ENCODE data around the gene SDK2.

Gene SDK2

DNA sequence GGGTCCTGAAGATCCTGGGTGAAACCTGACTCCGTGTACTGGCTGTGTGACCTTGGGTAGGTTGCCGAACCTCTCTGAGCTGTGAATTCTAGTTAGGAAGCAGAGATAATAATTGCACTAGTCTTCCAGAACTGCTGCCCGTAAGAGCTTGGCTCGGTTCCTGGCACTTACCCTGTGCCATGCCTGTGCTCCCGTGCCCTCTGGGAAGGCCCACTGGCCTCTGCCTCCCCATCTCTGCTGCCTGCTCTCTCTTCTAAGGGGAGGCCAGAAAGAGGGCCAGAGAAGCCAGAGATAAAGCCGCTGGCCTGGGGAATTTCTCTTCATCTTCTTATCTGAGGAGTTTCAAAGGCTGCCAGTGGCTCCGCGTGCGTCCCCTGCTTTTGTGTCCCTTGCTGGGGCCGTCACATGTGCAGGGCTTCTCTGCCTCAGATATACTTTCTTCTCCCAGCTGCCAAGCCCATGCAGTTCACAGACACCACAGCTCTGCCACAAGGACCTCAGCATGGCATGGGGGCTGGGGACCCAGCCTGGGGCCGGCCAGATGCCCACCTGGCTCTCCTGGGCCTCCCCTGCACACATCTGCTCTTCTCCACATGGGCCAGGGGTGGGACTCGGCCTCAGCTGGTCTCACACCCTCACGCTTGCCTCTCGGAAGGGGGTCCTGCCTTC, 145.2 kb downstream of the SDK2 start:
- DNase-seq = no peak

GRCh38 chr17:73498176-73498575, 146.1 kb downstream of the SDK2 start:
- DNase-seq = no peak

GRCh38 chr17:73497721-73498120, 146.5 kb downstream of the SDK2 start:
- no peak for DNase-seq

DNA sequence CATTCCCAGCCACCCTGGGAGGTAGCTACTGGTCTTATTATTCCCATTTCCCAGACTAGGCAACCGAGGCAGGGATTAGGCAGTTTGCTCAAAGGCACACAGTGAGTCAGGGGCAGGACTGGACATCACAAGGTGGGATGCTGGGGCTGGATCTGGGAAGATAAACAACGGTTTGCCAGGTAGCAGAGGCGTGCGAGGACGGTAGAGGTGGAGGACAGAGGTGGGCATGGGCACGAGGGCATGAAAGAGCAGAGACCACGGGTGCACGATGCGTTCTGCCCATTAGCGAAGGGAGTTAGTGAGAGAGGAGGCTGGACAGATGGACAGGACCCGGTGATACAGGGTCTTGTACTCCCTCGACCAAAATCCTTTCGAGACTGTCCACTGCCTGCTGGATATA, 148.0 kb downstream of the SDK2 start:
- no peak for DNase-seq

DNA sequence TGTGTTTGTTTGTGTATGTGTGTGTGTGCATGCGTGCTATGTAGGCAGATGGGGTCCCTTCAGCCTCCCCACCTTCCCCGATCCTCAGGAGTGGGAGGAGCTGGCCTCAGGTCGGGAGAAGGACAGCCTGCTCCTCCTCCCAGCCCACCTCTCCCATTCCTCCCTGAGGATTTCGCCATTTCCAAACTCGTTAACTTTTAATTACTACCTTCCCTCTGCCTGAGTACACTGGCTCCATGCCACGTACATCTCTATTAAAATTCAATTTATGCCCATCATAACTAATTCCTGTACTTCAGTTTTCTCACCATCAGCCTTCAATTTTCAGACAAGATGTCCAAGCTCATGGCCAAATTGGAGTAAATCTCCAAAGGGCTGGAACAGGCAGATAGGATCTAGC, 148.6 kb downstream of the SDK2 start:
- no peak for DNase-seq

DNA sequence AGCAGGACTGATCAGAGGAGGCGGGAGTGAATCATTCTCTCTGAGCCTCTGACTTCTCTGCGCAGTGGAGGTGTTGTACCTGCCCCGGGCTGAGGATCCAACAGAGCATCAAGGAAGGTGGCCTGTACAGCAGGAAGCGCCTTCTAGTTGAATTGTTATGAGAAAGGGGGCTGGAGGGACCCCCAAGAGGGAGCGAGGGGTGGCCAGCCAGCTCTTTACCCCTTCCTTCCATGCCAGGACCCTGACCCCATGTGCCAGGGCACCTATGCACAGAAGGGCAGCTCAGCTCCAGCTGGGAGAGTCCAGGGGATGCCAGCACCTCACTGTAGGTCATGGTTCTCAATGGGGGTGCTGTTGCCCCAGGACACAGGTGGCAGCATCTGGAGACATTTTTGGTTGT, 149.3 kb downstream of the SDK2 start:
- no peak for DNase-seq

- no peak for DNase-seq
Observed at GRCh38 chr17:73493956-73494926, 150.0 kb downstream of the SDK2 start.

DNA sequence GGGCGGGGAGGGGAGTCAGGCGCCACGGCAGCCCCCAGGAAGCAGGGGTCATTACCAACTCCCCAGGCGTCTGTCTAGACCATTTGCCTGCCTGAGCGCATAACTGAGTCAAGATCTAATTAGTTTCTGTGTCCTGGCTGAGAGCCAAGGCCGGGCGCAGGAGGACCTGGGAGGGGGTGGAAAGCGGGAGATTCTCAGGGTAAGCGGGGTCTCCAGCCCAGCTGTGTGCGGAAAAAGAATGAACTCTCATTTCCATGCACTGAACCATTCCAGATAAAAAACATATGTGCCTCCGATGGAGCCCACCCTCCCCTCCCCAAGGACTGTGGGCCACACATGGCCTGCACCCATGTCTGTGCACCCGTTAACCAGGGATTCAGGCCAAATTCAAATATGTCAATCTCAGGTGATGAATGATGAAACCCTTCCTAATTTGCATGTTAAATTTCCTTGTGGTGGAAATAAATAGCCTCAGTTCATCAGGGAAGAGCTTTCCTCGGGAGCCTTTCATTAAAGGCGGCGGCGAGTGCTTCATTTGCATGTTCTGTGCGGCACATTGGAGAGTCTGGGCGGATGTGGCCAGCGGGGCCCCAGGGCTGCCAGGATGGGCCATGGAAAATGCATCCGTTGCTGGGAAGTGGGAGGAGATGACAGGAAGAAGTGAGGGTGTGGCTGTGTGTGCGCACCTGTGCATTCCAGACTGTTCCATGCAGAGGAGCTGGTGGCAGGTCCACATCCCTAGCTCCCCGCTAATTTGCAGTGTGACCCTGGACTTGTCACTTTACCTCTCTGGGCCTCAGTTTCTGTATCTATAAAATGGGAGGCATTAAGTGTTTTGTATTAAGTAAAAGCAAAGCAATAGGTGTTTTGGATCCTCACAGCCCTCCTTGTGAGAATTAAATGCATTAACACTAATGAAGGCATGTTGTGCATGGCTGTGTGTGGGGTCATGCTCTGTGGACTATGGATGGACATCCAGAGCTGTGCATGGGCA, 151.1 kb downstream of the SDK2 start:
- DNase-seq = no peak

DNA sequence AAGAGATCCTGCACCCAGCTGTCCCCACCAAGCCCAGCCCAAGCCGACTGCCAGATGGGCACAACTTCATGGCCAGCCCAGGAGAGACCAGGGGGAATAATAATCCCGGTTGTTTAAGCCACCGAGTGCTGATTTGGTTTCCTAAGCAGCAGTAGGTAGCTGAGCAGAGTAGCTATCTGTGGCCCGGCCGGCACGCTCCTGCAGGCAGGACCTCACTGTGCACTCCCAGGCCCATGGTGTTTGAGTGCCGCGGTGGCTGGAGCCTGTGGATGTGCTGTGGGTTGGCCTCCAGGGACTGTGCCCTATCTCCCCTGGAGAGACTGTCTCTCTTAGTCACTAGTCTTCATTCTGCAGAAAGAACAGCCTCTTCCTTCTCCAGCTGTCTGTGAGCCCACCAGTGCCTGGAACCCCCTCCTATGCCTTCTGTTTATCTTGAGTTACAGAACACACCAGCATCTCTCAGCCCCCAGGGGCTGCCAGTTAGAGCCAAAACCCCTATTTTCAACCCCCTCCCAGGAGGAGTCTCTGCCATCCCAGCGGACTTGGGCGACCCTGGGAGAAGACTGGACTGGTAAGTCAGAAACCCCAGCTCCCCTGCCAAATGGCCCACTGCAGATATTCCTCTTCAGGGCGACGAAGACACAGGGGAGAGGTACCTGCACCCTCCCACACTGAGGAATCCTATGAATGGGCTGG, 152.0 kb downstream of the SDK2 start:
- DNase-seq = no peak

DNA sequence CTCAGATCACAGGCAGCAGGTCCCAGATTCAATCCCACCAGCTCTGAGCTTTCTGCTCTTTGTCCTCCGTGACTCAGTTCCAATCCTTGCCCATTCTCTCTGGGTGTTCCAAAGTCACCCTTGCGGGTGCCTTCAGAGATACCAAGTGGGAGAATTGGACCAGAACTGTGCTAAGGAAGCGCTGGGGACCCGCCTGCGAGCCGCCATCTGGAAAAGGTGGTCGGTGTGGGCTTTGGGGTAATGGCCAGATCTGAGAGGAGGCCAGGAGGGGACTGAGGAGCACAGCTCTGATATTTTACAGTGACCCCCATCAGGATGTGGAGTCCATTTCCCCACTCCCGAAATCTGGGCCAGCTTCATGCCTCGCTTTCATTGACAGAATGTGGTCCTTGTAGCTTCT, 152.6 kb downstream of the SDK2 start:
- no peak for DNase-seq

DNA sequence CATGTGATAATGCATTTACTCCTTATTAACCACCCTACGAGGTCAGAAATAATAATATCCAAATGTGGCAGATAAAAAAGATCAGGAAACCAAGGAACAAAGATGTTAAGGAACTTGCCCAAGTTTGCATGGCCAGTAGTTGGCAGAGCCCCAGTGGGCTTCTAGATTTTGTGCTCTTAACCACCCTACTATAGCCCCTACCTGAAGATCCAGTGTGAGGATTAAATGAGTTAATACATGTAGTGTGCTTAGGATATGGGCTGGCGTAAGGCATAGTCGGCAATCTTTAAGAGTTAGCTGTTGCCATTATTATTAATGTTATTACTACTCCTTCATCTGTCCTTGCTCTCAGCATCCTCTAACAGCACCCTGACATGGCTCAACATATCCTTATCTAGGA, 153.4 kb downstream of the SDK2 start:
- no peak for DNase-seq

GRCh38 chr17:73489991-73490390, 154.3 kb downstream of the SDK2 start:
- no peak for DNase-seq

- DNase-seq = no peak
Observed at GRCh38 chr17:73489333-73489732, 154.9 kb downstream of the SDK2 start.

DNA sequence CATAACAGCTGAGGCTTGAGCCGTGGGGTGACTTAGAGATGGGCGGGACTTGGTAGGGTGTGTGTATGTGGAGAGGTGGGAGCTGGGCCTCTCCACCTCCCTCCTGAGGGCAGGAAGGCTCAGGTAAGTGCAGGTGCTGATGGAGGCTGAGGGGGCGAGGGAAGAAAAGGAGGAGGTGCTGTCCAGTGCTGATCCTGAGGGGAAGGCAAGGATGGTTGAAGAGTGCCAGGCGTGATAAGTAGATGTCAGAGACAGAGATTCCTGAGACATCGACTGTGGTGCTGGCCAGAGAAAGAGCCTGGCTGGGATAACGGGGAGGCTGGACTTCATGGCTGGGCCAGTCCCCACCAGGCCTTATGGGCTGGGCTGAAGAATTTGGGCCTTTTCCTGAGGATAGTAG, 159.1 kb downstream of the SDK2 start:
- DNase-seq = no peak

- no peak for DNase-seq
Observed at GRCh38 chr17:73482894-73483293, 161.4 kb downstream of the SDK2 start.

GRCh38 chr17:73482251-73482716, 162.0 kb downstream of the SDK2 start:
- DNase-seq = peak in 1 of 2 donors; percentile 13

DNA sequence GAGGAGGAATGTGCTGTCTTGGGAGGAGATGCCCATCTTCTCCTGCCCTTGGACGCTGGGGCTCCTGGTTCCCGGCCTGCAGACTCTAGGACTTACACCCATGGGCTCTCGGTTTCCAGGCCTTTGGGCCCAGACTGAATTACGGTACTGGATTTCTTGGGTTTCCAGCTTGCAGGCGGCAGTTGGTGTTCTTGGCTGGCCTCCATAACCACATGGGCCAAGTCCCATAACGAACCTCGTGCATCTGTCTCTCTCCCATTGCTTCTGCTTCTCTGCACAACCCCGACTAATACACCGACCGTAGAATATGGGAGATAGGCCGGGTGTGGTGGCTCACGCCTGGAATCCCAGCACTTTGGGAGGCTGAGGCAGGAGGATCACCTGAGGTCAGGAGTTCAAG, 162.6 kb downstream of the SDK2 start:
- DNase-seq = no peak

- no peak for DNase-seq
Observed at GRCh38 chr17:73480740-73481139, 163.5 kb downstream of the SDK2 start.

GRCh38 chr17:73478768-73479424, 165.3 kb downstream of the SDK2 start:
- no peak for DNase-seq

DNA sequence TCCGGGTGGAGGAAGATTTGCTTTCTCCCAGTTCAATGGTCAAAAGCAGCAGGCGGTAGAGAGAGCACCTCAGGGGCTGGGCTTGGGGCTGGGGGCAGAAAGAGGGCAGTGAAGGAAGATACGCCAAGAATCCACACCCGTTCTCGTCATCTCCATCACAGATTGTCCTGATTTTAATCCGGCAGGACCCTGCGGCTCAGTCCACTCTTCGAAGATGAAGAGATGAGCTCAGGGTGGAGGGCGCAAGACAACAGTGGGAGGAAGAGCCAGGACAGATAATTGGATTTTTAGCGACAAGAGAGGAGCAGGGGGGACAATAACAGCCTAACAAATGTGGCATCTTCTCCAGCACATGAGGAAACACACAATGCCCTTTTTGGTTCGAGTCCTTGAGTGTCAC, 165.9 kb downstream of the SDK2 start:
- DNase-seq = no peak

GRCh38 chr17:73476890-73477350, 167.3 kb downstream of the SDK2 start:
- no peak for DNase-seq
